K562 treated with DMSO at 1 percent for 4 hours (cell line): ENCODE measurements around the gene SET. TPM values are rescaled to one million over a fixed set of nuclear protein-coding genes. Genes with fewer than 3 reads are reported as not detected.

Experiments used
- total RNA-seq: library from RNA; unstranded; fragments of 300-600 nt; gene quantifications from 2 replicates; pipeline ENCODE4 v1.2.3, GENCODE V29; 2022; ENCODE audit not compliant: insufficient read depth

SET gene, protein sequence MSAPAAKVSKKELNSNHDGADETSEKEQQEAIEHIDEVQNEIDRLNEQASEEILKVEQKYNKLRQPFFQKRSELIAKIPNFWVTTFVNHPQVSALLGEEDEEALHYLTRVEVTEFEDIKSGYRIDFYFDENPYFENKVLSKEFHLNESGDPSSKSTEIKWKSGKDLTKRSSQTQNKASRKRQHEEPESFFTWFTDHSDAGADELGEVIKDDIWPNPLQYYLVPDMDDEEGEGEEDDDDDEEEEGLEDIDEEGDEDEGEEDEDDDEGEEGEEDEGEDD
- 334 and 357 TPM in 2 replicates for total RNA-seq

DNA sequence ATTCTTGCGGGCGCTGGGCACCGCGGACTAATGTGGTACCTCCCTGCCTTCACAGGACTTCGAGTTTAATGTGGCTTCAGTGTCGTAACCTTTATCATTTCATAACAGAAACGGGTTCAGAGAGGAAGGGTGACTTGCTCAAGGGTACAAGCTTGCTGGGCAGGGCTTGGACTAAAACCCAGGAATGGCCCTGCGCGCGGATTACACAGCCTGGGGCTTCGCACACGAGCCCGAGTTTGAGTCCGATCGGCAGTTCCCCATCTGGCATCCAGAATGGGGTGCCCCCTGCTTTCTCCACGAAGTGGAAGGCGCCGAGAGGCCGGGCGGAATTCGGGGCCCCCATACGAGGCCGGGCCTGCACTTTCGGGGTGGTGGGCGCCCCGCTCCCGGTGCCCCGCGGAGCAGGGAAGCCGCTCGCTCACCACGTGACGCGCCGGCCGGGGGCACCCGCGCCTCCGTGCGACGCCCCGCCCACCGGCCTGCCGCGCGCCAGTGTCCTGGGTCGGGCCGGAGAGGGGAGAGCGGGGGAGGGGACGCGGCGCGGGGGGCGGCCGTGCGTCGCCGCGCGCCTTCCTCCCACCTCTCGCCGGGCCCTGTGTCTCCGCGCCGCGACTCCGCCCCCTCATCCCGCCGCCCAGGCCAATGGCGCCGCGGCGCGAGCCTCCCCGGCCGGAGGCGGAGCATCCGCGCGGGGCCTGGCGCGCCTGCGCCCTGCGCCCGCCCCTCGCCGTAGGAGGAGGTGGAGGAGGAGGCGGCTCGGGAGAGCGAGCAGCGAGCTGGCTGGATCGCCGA is at the start of gene SET:
Gene SET, plus strand, starts transcription at position 722 of the 792 bp plus-strand sequence. CDS start 361 bp downstream, outside the sequence.

DNA sequence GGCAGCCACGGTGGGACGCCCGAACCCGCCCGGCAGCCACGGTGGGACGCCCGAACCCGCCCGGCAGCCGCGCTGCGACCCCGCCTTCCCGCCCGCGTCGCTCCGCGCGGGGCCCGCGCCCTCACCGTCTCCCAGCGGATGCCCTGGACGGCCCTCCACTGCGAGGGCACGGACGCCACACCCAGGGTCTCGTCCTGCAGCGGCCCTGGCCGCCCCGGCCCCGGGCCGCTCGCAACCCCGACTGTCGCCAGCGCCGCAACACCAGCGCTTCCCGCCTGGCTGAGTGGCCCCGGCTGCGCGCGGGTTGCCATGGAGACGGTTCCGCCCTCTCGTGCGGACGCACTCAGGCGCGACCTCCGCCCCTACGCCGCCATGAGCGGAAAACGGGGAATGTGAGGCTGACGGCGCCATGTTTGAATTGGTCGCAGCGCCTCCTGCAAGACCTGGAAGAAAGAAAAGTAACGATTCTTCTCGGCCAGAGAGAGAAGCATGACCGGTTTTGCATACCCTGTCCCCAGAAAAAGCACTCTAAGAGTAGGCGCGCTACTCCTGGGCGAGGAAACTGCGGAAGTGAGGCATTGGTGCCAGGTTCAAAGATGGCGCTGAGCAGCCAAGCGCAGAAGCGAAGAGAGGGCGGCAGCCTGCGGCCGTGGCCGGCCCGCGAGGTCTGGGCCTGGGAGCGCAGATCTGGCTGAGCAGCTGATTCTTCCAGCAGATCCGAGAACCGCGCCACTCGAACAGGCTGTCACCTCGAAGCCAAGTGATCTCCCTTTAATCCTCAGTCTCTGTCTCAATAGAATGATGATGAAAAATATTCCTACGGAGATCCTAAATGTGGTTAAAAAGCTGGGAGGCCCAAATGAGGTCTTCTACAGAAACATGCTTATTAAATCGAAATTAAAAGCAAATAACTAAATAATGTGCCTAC is 32.3 kb upstream of the SET start, which contains the start of gene DYNC2I2:
Gene DYNC2I2, minus strand, starts transcription at position 432 of the 928 bp plus-strand sequence. Its CDS starts 121 bp downstream, at position 311.

DNA sequence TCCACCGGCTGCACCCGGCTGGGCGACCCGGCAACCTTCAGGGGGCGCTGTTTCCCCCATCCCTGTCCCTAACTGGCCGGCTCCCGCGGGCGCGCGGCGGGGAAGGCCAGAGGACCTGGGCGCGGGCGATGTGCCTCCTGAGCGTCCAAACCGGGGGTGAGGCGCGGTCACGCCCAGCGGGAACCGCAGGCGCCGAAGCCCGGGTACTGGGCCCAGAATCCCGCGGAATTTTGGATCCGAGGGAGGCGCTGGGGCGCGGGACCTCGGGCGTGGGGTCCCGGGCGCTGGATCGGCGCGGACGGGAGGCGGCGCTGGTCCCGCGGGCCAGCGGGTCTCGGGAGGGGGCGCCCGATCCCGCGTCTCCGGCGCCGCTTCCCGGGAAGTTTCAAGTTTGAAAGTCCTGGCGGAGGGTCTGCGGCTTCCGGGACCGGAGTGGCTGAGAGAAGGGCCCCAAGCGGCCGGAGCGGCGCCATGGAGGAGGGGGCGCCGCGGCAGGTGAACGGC is 13.5 kb downstream of the SET start, which contains the start of gene PKN3:
Gene PKN3, plus strand, starts transcription at position 59 of the 504 bp plus-strand sequence. Its CDS starts 413 bp downstream, at position 472.

DNA sequence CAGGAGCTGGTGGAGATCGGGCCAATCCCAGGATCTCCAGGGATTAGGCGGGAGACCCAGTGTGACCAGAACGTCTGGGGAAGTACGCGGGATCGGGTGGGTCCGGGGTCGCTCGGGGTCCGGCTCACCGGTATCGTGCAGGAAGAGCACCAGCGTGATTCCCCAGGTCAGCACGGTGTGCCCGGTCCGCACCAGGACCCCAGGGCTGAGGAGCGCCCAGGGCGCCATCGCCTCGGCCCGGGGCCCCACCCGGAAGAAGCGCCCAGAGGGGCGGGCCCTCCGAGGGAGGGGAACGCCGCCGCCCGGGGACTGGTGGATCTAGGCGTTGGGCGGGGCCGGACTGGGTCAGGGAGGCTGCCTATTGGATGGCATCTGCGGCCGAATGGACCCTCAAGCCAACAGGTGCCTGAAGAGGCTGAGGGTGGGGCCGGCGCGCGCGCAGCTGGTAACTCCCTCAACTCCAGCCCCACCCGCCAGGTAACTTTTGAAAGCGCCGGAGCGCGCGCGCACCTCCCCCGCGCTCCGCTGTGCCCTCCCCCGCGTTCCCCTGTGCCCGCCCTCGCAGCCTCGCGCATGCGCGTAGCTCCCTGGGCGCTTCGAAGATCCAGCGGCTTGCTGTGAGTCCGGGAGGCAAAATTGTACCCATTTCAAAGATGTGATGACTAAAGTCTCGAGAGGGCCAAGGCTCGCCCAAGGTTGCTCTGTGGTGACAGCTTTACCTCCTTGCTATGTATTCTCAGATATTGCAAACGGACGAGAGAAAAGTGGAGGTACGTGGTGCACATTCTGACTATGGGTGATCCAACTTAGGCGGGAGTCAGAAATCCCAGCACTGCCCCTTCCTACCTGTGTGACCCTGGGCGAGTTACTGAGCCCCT is 35.1 kb downstream of the SET start, which contains the start of gene ZDHHC12:
Gene ZDHHC12, minus strand, starts transcription at position 262 of the 878 bp plus-strand sequence. Its CDS starts 34 bp downstream, at position 228.

Other genes starting within 250 kb of the SET start
- gene ODF2, start 233.2 kb upstream of the SET start, total RNA-seq = 37.4 and 41.5 TPM in 2 replicates
- 29.2 and 29.9 TPM in 2 replicates for gene GLE1, start 184.5 kb upstream of the SET start, total RNA-seq
- gene SPTAN1, start 136.6 kb upstream of the SET start, total RNA-seq = 29.3 and 36.5 TPM in 2 replicates
- gene DYNC2I2, start 32.4 kb upstream of the SET start, total RNA-seq = 153 and 184 TPM in 2 replicates
- gene PKN3, start 13.3 kb downstream of the SET start, total RNA-seq = 27.3 and 31.8 TPM in 2 replicates
- gene ZDHHC12, start 34.9 kb downstream of the SET start, total RNA-seq = 41.6 and 41.9 TPM in 2 replicates
- gene ZER1, start 82.7 kb downstream of the SET start, total RNA-seq = 34.0 and 39.0 TPM in 2 replicates
- 33.3 and 37.7 TPM in 2 replicates for gene TBC1D13, start 98.0 kb downstream of the SET start, total RNA-seq
- 143 and 152 TPM in 2 replicates for gene ENDOG, start 129.3 kb downstream of the SET start, total RNA-seq
- gene SPOUT1, start 140.6 kb downstream of the SET start, total RNA-seq = 18.9 and 19.7 TPM in 2 replicates
- gene KYAT1, start 192.7 kb downstream of the SET start, total RNA-seq = 15.4 and 16.1 TPM in 2 replicates
- gene LRRC8A, start 192.9 kb downstream of the SET start, total RNA-seq = 28.7 and 39.4 TPM in 2 replicates
- gene PHYHD1, start 231.8 kb downstream of the SET start, total RNA-seq = 0.51 and 2.4 TPM in 2 replicates